LNCAP (cell line): ENCODE measurements around the gene ZNF860.

ENCODE experiments used
- TF ChIP-seq, protein P1 (sequence below): fragments of 450-650 bp; IDR thresholded peaks from 2 replicates; pipeline ENCODE4 v1.5.1; 2017; ENCODE audit warnings: mild to moderate bottlenecking

ZNF860 gene

DNA sequence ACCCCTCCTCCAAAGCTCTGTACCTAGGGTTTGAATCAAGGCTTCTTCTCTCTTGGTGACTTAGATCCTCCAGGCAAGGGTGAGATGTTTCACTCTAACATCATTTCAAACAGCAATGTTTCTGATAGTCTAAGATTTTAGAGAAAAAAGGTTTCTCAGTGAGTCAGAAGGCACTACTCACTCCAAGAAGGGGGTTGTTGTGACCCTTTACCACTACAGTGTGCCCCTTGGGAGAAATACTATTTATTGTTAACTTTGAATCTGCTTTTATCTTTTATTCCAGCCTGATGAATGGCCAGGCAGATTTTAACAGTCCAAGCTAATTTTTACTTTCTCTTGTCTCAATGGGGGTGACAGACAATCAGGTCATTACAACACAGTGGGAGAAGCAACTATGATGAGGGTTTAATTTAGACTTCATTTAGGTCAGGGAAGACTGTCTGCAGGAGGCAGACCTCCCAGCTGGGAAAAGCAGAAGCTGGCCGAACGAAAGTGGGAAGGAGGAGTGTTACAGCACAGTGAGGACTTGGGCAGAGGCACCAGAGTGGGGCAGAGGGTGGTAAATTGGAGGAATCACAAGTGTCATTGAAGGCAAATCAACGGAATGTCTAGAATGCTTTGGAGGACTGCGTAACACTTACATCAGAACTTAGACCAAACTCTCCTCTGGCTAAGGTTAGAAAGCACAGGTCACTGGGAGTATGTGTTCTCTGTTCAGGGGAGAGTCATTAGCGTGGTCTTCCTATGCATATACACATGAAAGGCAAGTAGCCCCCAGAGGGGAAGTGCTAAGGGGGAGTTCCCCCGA, 21.2 kb downstream of the ZNF860 start:
- TF ChIP-seq, protein P1, sequence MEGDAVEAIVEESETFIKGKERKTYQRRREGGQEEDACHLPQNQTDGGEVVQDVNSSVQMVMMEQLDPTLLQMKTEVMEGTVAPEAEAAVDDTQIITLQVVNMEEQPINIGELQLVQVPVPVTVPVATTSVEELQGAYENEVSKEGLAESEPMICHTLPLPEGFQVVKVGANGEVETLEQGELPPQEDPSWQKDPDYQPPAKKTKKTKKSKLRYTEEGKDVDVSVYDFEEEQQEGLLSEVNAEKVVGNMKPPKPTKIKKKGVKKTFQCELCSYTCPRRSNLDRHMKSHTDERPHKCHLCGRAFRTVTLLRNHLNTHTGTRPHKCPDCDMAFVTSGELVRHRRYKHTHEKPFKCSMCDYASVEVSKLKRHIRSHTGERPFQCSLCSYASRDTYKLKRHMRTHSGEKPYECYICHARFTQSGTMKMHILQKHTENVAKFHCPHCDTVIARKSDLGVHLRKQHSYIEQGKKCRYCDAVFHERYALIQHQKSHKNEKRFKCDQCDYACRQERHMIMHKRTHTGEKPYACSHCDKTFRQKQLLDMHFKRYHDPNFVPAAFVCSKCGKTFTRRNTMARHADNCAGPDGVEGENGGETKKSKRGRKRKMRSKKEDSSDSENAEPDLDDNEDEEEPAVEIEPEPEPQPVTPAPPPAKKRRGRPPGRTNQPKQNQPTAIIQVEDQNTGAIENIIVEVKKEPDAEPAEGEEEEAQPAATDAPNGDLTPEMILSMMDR: no peak

DNA sequence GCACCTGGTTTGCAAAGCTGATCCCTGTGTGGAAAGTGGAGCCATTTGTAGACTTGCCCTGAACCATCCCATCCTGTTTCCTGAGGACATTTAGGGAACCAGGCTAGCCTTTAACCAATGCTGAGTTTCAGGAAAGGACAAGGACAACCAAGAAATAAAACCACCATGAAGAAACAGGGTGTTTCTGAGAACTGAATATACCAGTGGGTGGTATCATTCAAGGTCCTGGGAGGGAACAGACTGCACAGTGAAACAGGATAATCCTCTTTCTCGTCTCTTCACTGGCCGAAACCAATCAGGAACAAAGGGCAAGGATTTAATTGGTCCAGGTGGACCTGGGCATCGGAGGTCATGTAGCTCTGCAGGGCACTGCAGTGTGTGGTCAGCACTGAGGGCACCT, 21.8 kb downstream of the ZNF860 start:
- TF ChIP-seq, protein P1: no peak

DNA sequence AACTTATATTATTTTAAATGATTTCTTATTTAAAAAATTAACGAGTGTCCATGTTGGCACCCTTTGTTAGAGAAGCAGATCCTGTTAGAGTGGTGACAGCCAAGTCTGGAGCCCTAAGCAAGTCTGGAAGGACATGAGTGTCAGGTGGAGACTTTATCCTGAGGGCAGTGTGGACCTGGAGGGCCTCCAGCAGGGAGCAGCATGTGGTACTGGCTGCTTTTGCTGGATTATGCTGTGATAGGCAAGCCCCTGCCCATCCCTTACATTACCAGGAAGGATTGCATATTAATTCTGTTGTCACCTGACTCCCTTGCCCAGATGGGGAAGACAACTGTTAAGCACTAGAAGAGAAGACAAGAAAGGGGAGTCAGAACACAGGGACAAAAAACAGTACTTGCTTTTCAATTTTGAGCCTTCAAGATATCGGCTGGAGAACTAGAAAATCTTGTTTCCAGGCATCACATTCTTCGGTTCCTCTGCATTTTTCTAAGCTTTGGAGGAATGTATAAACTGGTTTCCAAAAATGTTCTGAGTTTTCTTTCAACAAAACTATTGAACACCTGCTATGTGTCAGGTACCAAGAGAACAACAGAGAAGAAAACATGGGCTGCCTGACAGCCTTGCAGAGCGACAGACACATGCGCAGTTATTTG, 22.7 kb downstream of the ZNF860 start:
- TF ChIP-seq, protein P1: no peak

DNA sequence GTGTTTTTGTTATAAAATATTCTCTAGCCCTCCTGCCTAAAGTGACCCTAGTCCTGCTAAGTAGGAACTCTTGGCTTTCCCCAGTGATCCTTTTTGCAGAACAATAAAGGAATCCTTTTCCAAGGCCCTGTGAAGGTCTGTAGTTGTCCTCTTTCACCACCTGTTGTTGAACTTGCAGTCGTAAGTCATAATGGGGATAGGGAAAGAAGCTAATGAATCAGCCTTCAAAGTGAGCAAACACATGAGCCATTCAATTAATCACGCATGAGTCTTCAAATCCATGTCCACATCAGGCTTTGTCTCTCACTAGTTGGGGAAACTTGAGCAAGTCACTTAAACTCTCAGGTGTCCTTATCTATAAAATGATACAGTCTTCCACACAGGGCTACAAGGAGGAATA, 27.6 kb downstream of the ZNF860 start:
- TF ChIP-seq, protein P1: no peak

DNA sequence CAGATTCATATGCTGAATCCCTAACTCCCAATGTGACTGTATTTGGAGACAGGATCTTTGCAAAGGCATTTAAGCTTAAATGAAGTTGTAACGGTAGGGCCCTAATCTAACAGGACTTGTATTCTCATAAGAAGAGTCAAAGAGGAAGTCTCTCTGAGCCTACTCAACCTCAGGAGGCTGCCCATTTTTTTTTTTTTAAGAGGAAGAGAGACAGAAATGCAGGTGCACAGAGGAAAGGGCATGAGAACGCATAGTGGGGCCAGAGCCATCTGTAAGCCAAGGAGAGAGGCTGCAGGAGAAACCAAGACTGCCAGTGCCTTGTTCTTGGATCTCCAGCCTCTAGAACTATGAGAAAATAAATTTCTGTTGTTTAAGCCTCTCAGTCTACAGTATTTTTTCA, 28.4 kb downstream of the ZNF860 start:
- TF ChIP-seq, protein P1: no peak

DNA sequence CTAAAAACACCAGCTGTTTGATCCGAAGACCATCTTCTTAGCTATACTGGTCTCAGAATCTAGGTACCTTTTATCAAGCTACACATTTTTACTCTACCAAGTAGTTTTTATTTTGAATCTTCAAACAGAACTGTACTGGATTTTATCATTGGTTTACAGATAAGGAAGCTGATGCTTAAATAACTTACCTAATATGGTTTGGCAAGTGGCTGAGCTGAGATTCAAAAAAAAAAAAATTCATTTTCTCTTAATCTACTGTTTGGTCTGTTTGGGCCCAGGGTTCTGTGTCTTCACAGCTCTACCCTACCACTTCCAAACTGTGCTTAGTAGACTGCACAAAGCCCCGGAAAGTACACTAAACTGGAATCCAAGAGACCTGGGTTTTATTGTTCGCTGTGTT, 35.7 kb downstream of the ZNF860 start:
- TF ChIP-seq, protein P1: no peak

DNA sequence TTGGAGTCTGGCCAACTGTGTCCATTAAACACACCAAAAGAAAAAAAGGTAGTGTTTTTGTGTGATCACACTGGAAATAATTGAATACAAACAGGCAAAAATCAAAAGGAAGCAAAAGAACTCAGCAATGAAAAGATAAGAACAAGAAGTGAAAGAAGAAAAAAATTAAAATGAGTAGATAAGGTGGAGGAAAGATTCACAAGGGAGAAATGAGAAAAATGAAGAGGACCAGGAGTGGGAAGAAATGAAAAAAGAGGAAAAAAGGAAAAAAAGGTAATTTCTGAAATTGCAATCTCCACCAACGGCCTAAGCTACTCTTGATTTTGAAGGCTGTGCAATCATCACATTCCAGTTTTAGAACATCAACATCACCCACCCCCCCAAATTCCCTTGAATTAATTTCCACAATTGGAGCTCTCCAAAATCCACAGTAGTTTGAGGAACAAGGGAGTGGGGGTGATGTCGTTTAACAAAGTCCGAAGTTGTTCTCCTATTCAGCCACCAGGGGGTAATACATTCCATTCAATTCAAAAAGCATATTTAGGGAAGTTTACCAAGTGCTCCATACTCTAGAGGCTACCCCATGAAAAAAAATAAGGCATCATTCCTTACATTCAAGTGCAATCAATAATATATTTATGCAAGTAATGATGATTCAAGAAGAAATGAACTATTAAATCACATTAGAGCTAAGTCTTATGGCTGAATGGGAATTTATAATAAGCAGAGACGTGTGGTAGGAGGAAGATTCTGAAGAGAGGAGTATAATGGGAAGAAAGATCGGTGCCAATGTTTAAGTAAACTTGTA, 37.4 kb downstream of the ZNF860 start:
- TF ChIP-seq, protein P1: peak; percentile 73
